GM21576 (cell line): ENCODE data around the gene POU6F2.

Source experiments
- ATAC-seq: cut with Tn5 transposase; IDR thresholded peaks from one replicate; pipeline ENCODE4 v1.9.1; 2021; ENCODE audit warnings: mild to moderate bottlenecking, moderate library complexity; ENCODE audit not compliant: unreplicated experiment

The POU6F2 gene

DNA sequence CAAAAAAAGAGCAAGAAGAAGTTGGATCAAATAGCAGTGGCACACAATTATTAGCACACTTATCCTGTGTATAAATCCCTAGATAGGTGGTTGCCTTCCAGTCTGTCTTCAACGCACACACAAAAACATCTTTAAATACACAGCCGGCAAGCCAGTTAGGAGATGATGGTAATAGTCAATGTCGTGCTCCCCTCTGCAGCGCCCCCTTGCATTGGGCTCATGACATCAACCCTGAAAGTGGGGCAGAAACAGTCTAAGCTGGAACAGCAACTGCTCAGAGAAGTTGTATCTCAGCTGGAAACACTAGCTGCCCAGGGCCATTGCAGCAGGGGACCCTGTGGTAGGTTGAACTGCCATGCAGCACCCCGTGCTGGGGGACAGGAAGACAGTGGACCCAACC, 409.0 kb downstream of the POU6F2 start:
- no peak for ATAC-seq

DNA sequence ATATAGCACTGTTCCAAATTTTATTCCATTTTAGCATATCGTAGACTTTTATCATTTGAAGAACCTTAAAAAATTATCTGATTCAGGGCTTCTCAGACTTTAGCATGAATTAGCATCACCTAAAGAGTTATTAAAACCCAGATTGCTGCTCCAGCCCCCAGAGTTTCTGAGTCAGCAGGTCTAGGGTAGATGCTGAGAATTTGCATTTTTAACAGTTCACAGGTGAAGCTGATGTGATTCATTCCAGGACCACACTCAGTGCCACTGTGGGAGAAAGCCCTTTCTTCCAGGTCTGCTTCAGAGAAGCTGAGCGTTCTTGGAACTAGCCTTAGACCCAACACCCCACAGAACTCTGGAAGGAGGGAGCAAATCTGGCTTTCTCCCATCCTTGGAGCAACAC, 414.4 kb downstream of the POU6F2 start:
- ATAC-seq, result no peak

DNA sequence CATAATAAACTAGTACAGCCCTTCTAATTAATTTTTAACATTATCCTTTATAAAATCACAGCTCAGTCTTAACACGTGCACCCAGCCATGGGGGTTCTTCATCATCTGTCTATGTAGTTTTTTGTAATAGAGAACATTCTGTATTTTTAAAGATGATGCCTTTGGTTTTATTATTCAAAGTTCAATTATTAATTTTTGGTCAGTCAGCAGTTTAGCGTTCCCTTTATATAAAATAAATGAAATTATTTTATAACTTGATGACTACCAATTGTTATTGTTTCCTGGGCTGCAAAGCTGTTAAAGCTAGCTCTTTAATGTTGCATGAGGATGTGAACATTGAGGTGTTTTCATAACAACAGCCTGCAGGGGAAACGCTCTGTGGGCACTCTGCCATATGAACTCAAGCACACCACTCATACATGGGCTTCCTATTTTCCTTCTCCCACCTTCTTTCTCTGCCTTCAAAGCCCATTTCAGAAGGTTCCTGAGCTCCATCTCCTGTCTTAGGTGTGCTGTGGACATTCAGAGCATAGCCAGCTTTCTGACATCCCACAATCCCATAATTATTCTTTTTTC, 416.5 kb downstream of the POU6F2 start:
- no peak for ATAC-seq

DNA sequence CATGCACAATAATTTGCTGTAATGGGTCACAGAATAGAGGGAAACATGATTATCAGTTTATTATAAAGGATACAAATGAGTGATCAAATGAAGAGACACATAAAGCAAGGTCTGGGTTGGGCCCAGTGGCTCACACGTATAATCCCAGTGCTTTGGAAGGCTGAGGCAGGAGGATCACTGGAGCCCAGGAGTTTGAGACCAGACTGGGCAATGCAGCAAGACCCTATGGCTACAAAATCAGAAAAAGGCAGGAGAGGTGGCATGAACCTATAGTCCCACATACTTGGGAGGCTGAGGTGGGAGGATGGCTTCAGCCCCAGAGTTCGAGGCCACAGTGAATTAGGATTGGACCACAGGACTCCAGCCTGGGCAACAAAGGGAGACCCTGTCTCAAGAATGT, 421.7 kb downstream of the POU6F2 start:
- ATAC-seq, result no peak

DNA sequence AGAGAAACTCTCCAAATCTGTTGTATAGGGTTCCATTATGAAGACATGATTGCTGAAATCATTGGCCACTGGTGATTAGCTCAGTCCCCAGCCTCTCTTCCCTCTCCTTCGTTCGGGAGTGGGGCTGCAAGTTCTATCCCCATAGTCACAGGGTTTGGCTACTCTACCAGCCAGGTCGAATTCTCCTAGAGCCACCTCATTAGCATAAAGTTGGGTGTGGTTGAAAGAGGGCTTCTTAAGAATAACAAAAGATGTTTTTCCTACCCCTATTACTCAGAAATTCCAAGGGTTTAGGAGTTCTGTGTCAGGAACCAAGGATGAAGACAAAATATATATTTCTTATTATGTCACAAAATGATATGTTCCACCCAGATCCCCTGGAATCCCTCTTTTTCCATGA, 422.3 kb downstream of the POU6F2 start:
- ATAC-seq, result no peak

DNA sequence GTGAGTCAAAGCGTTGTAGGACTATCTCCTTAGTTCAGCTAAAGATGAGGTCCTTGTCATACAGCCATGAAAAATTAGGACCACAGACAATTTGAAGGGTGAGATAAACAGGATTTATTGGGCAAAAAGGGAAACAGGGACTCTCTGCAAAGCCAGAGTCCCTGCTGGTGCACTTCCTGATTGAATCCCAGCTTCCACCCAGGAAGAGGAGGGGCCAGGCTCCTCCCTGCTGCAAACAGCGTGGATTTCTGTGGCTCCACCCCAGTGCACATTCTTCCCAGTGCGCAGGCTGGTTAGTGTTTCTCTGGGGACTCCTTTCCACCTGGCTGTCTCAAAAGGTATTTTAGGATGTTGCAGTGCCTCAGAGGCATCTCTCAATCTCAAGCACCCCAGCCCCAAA, 423.1 kb downstream of the POU6F2 start:
- no peak for ATAC-seq

DNA sequence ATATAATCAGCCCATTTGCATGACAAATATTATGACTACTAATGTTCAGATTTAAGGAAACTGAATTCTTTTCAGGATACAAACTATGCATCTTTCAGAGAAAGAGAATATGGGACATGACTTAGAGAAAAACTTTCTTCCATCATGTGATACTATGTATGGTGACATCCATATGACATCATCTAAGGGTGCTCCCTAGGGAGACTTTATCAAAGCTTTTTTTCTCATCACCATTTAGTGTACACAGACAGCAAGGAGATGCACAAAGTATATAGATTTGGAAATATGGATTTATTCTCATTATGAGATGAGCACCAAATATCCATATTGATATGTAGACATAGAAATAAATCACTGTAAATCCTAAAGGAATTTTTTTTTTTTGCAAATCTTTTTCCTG, 424.3 kb downstream of the POU6F2 start:
- no peak for ATAC-seq

DNA sequence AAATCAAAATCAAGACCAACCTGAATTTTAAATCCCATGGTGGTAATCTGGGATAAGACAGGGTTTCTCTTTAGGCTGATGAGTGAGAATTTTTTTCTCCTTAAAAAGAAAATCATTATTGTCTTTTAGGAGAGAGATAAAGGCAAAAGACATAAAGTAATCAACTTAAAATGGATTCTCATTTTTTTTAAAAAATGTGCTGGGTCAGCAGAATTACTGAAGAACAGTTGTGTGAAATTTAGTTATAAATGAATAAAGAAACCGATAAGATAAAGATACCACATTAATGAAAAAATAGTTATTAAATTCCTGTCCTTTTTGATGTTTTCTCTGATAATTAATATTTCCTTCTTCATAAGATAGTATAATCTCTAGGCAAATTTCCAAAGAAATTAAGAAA, 427.2 kb downstream of the POU6F2 start:
- ATAC-seq, result no peak

DNA sequence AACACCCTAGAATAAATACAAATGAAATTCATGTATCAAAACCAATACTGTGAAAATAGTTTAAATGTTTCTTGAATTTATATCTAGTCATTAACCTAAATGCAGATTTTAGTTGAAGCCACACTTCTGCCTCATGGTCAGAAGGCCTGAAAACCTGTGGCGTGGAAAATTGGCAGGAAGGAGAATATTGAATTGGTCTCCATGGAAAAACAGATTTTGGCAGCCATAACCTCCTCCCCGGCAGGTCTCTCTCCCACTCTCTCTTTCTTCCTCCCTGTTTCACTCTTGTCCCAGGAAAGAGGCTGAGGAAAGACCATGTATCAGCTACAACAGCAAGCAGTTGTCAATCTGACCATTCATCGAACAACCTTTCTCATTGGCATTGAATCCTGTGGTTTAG, 427.9 kb downstream of the POU6F2 start:
- ATAC-seq, result no peak

DNA sequence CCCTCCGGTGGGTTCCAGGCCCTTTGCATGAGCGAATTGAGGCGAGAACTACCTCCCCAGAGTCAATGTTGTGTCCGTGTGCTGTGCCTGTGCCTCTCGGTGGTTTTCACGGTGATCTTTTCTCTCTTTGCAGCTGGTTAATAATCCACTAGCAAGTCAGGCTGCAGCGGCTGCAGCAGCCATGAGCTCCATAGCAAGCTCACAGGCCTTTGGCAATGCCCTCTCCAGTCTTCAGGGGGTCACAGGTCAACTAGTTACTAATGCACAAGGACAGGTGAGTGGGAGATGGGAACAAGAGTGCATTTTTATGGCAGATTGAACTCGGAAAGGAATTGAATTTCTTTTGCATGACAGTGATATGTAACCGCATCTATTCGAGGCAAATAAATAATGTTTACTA, 428.8 kb downstream of the POU6F2 start:
- ATAC-seq, result no peak

DNA sequence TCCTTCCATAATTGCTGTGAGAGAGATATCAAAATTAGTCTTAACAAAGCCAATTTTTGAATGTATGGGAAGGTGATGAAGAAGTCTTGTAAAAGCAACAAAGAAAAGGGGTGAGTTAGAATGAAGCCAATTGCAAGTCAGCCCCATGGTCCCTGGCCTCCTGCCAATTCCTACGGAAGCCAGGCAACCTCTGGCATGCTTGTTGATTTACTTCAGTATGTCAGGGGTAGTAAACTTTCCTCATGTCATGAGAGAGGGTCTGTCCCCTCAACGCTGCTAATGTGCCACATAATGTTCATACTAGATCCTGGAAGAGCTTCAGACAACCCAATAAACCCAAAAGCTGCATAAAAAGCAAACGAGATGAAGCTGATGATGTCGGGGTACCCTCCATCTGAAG, 429.4 kb downstream of the POU6F2 start:
- ATAC-seq, result no peak

DNA sequence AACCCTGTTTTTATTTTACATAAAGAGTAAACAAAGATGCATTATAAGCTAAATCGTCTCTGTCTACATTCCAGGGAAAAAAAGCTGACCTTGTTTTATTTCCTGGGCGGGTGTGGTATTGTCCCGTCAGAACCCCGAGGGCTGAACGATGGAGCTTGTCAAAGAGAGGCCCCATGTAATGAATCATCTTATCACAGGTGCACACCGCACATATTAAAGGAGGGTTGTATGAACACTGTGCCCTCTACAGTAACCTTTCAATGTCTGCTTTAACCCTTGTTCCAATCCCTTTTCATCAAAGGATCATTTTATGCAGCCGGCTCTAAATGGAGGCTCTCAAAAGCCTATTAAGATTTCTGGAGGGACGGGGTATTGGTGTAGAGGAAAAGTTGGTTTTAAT, 430.0 kb downstream of the POU6F2 start:
- ATAC-seq, result no peak

DNA sequence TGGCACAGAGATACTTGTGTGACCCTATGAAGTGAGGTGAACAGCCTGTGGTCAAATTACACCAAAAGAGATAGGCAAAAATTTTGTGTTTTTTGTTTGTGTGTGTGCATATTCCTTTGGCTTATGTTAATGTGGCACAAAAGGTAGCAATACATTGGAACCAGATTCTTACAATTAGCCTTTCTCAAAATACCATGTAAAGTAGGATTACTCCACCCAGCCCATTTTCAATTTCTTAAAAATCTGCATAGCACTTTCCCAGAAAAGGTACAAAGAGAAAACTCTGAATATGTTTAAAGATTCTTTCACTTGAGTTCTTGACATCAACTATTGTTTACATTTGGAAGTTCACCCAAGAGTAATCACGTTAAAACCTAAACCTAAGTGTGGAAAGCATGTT, 431.2 kb downstream of the POU6F2 start:
- ATAC-seq, result no peak

DNA sequence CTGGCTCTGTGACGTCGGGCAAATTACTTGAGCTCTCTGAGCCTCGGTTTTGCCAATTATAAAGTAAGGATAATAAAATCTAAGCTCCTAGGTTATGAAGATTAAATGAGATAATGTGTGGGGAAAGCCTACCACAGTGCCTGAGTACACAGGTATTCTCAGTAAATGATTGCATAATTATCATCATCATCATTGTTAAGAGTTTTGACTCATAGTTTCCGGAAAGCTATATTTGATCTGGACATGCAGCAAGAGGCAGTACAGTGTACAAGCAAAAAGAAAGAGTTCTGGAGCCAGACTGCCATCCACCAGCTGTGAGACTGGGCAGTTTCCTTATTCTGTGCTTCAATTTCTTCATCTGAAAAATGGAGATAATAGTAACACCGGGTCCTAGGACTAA, 432.9 kb downstream of the POU6F2 start:
- no peak for ATAC-seq

DNA sequence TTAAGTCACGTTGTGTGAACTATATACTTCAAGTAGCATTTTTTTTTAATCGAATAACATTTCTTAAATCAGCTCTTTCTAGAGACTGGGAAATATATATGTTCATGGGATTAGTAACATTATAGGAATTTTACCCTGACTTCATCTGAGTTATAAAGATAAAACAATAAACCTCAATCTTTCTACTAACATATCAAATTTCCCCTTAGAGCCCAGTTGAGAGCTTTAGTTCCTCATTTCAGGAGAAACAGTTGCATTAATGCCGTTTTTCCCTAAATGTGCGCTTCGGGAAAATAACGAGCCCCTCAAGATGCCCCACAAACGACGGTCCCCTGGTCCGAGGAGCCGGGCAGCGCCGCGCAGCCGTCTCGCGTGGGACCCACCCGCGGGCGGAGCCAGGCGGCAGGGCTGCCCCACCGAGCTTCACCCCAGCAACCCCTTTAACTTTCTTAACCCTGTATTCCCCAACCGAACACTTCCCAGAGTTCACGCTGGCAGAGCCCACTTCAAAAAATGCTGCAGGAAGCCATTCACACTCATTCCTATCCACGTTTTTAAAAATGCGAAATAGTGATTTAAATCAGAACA, 436.0 kb downstream of the POU6F2 start:
- no peak for ATAC-seq

DNA sequence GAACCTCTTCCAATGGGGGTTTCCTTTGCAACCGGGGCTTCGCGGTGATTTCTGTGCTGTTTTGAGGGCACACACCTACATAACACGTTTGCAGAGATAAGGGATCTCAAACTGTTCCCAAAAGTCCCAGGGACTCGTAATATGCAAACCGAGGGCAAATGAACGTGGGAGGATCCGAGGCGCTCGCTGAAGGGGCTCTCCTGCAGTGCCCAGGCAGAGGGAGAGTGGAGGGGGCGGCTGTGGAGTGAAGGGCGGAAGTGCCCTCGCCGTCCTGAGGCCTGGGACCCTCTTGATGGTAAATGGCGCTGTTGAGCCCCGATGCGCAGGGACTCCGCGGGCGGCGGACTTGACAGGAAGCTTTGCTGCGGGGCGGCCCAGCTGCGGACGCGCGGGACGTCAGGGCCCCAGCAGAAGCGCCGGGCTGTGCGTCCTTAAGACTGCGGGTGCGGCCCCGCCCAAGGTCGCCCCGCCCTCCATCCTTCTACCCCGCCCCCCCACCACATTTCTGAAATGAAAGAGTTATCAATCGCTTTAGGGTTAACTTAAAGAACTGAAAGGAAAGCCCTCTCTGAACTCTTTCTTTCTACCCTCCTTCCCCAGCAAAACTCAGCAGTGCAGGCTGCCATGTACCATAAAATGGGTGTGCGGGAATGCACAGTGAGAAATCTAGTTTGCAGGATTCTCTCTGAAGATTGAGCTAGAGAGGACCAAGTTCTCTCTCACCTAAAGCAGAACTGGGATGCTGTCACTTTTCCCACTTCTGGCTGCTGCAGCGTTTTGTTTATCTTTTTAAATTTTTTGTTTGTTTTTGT, 436.7 kb downstream of the POU6F2 start:
- ATAC-seq, result peak; percentile 84

DNA sequence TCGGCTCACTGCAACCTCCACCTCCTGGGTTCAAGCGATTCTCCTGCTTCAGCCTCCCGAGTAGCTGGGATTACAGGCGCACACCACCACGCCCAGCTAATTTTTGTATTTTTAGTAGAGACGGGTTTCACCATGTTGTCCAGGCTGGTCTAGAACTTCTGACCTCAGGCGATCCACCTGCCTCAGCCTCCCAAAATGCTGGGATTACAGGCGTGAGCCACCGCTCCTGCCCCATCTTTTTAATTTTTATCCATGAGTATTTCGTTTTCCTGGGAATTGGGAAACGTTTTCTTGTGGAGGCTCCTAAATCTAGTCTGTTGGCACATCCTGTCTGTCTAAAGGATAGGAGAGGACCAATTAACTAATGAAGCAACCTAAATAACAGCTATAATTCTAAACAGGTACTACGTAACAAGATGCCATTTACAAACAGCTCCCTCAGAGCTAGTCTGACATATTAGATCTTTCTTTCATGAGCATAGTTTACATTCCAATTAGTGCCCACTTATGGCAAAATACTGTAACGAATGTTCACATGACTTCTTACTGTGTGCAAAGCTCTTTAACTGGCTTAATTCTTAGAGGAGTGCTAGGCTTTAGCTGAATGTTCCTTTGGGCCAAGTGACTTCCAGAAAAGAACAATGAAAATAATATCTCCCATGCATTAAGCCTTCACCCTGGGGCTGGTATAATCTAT, 437.5 kb downstream of the POU6F2 start:
- ATAC-seq, result no peak

DNA sequence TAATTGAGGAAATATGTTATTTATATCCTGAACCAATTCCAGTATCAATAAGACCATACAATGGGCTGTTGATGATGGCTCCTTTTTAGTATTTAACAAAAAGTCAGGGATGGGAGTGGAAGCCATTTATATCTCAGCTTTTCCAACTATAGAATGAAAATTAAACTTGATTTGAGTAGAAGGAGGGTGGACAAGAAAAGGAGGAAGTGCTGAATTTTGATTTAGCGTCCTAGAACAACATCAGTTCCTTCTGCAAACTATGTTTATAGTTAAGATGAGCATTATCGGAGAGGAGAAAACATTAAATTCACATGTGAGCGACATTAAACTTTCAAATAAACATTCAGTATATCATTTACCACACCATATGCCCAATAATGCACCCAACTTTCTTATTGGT, 439.2 kb downstream of the POU6F2 start:
- ATAC-seq, result no peak

DNA sequence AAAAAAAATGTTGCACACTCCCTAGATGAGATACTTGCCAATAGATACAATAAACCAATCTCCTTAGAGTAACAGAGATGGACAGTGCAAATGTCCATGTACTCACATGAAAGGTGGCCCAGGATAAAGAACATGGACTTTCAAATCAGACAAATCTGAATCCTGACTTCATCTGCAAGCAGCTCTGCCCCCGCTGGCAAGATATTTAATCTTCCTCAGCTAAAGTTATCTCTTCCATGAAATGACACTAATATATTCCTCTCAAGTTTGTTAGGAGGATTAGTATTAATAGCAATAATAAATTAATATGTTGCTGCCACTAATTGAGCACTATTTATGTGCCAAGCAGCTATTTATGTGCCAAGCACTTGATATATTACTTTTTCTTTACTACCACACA, 439.9 kb downstream of the POU6F2 start:
- no peak for ATAC-seq

DNA sequence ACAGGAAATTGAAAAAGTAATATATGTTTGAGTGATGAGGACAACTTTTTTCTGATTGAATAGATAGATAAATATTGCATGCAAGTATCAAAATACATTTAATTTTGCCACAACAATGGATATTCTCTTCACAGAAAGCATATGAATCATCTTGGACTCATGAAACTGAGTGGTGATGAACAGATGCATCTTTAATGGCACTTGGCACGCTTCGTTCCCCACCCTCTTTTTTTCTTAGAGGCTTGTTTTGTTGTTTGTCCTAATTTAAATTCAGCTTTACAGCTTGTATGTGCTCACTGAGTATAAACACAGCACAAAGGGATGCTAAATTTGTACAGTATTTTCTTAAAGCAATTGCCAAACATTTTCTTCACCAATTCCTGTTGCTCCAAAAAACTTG, 443.5 kb downstream of the POU6F2 start:
- no peak for ATAC-seq

DNA sequence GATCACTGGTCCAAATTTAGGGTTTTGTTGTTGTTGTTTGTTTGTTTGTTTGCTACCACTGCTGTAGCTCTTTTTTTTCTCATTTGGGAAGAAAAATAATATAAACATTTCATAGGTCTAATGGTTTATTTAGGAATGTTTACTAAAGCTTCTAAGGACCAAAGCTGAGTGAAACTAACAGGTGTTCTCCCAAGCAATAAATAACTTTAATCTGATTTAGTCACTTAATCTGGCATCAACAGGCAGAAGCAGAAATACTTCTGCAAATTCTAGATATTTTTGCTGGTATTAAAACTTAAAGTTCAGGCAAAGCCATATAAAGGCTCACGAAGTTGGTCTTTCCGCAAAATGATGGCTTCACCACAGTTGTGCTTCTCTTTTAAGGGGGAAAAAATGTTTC, 444.0 kb downstream of the POU6F2 start:
- no peak for ATAC-seq

DNA sequence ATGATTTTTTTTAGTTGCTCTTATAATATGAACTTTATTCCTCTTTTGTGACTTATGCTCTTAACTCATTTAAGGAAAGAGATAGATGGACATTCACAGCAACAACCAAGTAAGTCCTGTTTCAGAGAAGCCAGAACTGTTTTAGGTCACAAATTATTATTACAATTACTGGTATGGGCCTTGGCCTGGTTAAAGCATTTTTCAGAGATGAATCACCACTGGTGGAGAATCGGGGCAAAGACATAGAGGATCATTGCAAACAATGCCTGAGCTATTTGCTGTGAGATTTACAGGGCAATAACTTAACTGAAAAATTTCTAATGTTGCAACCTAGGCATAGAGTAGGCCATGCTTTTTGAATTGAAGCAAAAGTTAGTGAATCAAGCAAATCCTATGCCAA, 450.5 kb downstream of the POU6F2 start:
- ATAC-seq, result no peak
